Measurements from ENCODE around the gene SH3GL1.

DNA sequence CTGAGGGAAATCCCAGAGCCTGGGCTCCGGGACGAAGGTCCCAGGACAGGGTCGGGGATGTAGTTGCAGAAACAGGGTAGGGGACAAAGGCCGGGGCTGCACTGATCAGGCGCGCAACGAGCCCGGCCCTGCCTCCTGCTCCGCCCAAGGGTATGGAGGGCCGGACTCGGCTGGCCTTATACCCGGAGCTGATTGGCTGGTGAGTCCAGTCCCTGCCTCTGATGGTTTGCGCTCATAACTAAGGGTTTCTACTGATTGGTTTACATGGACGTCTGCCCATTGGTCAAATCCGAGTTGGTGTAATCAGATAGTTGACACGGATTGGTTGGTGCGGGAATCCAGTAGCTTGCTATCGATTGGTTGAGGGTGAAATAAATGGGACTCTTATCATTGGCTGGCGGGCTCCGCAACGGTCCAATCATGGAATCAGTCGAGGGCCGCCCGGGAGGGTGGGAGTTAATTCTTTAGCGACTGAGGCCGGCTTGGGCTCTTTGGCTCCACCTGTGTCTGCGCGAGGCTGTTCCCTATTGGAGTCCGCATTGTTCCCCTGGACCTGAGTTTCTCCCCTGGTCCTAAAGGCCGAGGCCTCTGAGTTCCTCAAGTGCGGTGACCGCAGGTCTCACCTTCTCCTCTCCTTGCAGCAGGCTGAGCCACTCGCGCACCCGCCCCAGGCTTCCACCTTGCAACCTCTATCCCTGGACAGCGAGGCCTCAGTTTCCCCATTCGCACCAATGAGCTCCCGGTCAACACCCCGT lies 57.6 kb downstream of the SH3GL1 start:
- TF ChIP-seq CTCF (IDR thresholded peaks at IDR 0.05; ENCODE audit: low read length) (peak; percentile 27; the same call in 1 of the 2 replicates), EZH2 (IDR thresholded peaks at IDR 0.05; ENCODE audit: borderline replicate concordance, low read length) (no peak)
